ENCODE measurements around the gene MTFR1L. TPM values are rescaled to one million over a fixed set of nuclear protein-coding genes. Genes with fewer than 3 reads are reported as not detected.

The MTFR1L gene
- polyA plus RNA-seq, 3 donors = 67.3 to 73.5 (median 69.9) TPM

GRCh38 chr1:25829046-25829445, 9.3 kb downstream of the MTFR1L start:
- no peaks in the 10 kb centered on the region for H3K9me3 ChIP-seq (replicated peaks in 1 of 2; ENCODE audit: control insufficient read depth in 1 of 2, insufficient read depth in 1 of 2, low read length in 2 of 2)
- H3K9ac ChIP-seq (ENCODE audit: insufficient read depth, low read length, poor library complexity, severe bottlenecking) = no peak overlapping the region
- TF ChIP-seq CTCF (IDR thresholded peaks at IDR 0.05) = no peak
- Mint-ChIP-seq H3K36me3 (peaks cover 74 to 86% of the 10 kb centered on the region in 2 donors), H3K4me3 (no peak overlapping the region), H3K27ac (no peak overlapping the region), H3K4me1 (peaks cover 14% of the 10 kb centered on the region), H3K27me3 (ENCODE audit: low read depth in 3 of 3) (no peaks in the 10 kb centered on the region), H3K9me3 (no peaks in the 10 kb centered on the region)
- no peak overlapping the region for H3K4me3 ChIP-seq (replicated peaks in 1 of 3; ENCODE audit: low read depth in 2 of 3, low read length in 3 of 3)
- DNase-seq = no peak
- peaks cover 88 to 95% of the 10 kb centered on the region in 2 donors for H3K36me3 ChIP-seq (replicated peaks in 1 of 2; ENCODE audit: control insufficient read depth in 1 of 2, insufficient read depth in 2 of 2, low read length in 2 of 2)
- H3K4me2 ChIP-seq (replicated peaks; ENCODE audit: extremely low read depth, low read length, poor library complexity, severe bottlenecking) = no peak overlapping the region
- H3K27ac ChIP-seq (ENCODE audit: low read depth in 1 of 2, low read length in 2 of 2) = no peak overlapping the region
- WGBS (ENCODE audit: insufficient coverage) = 83% methylated on average over 1 of the region's 1 CpG
- no peak overlapping the region for H2AFZ ChIP-seq (ENCODE audit: insufficient read depth, low read depth, low read length, poor library complexity, severe bottlenecking)
- peaks cover 0 to 8% of the 10 kb centered on the region in 2 donors for H3K4me1 ChIP-seq (ENCODE audit: control insufficient read depth in 1 of 2, insufficient read depth in 2 of 2, low read length in 2 of 2)
- intact Hi-C loops (cut with micrococcal nuclease) = no loop called here
- no peaks in the 10 kb centered on the region for H3K27me3 ChIP-seq (ENCODE audit: control insufficient read depth in 2 of 2, insufficient read depth in 2 of 2, low read length in 2 of 2)
- peaks cover 18% of the 10 kb centered on the region for H3K79me2 ChIP-seq (ENCODE audit: insufficient read depth, low read length)
- H4K20me1 ChIP-seq (ENCODE audit: insufficient read depth, low read length) = peaks cover 18% of the 10 kb centered on the region

GRCh38 chr1:25831569-25832196, 11.9 kb downstream of the MTFR1L start:
- Mint-ChIP-seq H3K27me3 (ENCODE audit: low read depth in 3 of 3) (no peaks in the 10 kb centered on the region), H3K4me3 (no peak overlapping the region), H3K27ac (peak overlapping the region in 3 of 7 donors; percentile 8 to 31 (median 12)), H3K36me3 (peaks cover 87 to 90% of the 10 kb centered on the region in 2 donors), H3K4me1 (peaks cover 11% of the 10 kb centered on the region), H3K9me3 (no peaks in the 10 kb centered on the region)
- no CpG with 5 or more reads among the region's 5 CpGs for WGBS (ENCODE audit: insufficient coverage)
- intact Hi-C loops (cut with micrococcal nuclease) = no loop called here
- Histone ChIP-seq H3K4me3 (replicated peaks in 1 of 3; ENCODE audit: low read depth in 2 of 3, low read length in 3 of 3) (no peak overlapping the region), H2AFZ (ENCODE audit: insufficient read depth, low read depth, low read length, poor library complexity, severe bottlenecking) (no peak overlapping the region), H3K4me1 (ENCODE audit: control insufficient read depth in 1 of 2, insufficient read depth in 2 of 2, low read length in 2 of 2) (peaks cover 0 to 8% of the 10 kb centered on the region in 2 donors), H3K36me3 (replicated peaks in 1 of 2; ENCODE audit: control insufficient read depth in 1 of 2, insufficient read depth in 2 of 2, low read length in 2 of 2) (peaks cover 86 to 100% of the 10 kb centered on the region in 2 donors), H3K4me2 (replicated peaks; ENCODE audit: extremely low read depth, low read length, poor library complexity, severe bottlenecking) (no peak overlapping the region), H3K79me2 (ENCODE audit: insufficient read depth, low read length) (peaks cover 9% of the 10 kb centered on the region), H3K9me3 (replicated peaks in 1 of 2; ENCODE audit: control insufficient read depth in 1 of 2, insufficient read depth in 1 of 2, low read length in 2 of 2) (no peaks in the 10 kb centered on the region), H3K27ac (ENCODE audit: low read depth in 1 of 2, low read length in 2 of 2) (peak overlapping the region in 1 of 2 donors; percentile 45), H3K27me3 (ENCODE audit: control insufficient read depth in 2 of 2, insufficient read depth in 2 of 2, low read length in 2 of 2) (no peaks in the 10 kb centered on the region), H4K20me1 (ENCODE audit: insufficient read depth, low read length) (peaks cover 5% of the 10 kb centered on the region), H3K9ac (ENCODE audit: insufficient read depth, low read length, poor library complexity, severe bottlenecking) (no peak overlapping the region)
- no peak for TF ChIP-seq CTCF (IDR thresholded peaks at IDR 0.05)
- no peak for DNase-seq
